GM23338 (cell line): ENCODE measurements around the gene TBPL2.

ENCODE experiments used
- CREB1 ChIP-seq: fragments of 250-450 bp; sonication (Bioruptor Pico); IDR thresholded peaks from 2 replicates; pipeline ENCODE4 v1.5.0; 2020; ENCODE audit warnings: low read depth, mild to moderate bottlenecking, moderate library complexity
- EZH2 ChIP-seq: fragments of 200-600 bp; sonication (generic); IDR thresholded peaks from one replicate; pipeline ENCODE4 v1.8.0; 2017; ENCODE audit warnings: antibody characterized with exemption, mild to moderate bottlenecking, low read depth; ENCODE audit not compliant: unreplicated experiment
- EZH2phosphoT487 ChIP-seq: fragments of 200-600 bp; sonication (generic); IDR thresholded peaks from one replicate; pipeline ENCODE4 v1.8.1; 2018; ENCODE audit warnings: antibody characterized with exemption; ENCODE audit not compliant: unreplicated experiment
- JUNB ChIP-seq: IDR thresholded peaks from one replicate; pipeline ENCODE4 v1.6.1; 2016; ENCODE audit warnings: antibody characterized with exemption; ENCODE audit not compliant: unreplicated experiment
- POLR2AphosphoS5 ChIP-seq: IDR thresholded peaks from 2 replicates; pipeline ENCODE4 v1.6.1; 2016; ENCODE audit warnings: antibody characterized with exemption, low read depth
- STAT1 ChIP-seq: IDR thresholded peaks from one replicate; pipeline ENCODE4 v1.6.1; 2016; ENCODE audit warnings: antibody characterized with exemption; ENCODE audit not compliant: unreplicated experiment
- TF ChIP-seq, protein P1 (sequence below), 2 experiments: fragments of 200-600 bp in 1 of 2; sonication (generic) in 1 of 2; conservative IDR thresholded peaks; 2 replicates each; pipeline versions ENCODE4 v1.5.1 to v1.6.1; 2016 to 2017; ENCODE audit warnings: antibody characterized with exemption in 2 of 2, low read depth in 2 of 2, mild to moderate bottlenecking in 2 of 2, moderate library complexity in 1 of 2
- TF ChIP-seq, protein P2 (sequence below): IDR thresholded peaks from one replicate; pipeline ENCODE4 v1.6.1; 2018; ENCODE audit warnings: antibody characterized with exemption; ENCODE audit not compliant: unreplicated experiment
- TF ChIP-seq, protein P3 (sequence below): fragments of 250-450 bp; sonication (Bioruptor Pico); IDR thresholded peaks from 2 replicates; pipeline ENCODE4 v1.5.0; 2020; ENCODE audit warnings: mild to moderate bottlenecking, moderate library complexity

DNA sequence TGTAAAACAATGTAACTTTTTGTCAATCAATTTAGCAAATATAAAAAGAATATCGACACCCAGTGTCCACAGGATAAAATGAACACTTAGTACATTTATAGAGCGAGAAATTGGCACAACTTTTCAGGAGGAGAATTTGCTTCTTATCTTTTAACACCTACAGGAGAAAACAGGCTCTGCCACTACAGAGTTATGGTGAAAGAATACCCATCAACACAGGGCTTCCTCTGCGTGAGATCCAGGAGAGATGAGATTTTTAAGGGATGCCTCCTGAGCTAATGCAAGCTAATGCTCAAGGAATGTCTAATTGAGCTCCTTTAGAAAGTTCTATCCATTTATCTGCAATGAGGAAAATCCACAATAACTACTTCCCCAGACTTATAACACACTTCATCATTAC lies 7.8 kb downstream of the TBPL2 start:
- TF ChIP-seq, protein P1, sequence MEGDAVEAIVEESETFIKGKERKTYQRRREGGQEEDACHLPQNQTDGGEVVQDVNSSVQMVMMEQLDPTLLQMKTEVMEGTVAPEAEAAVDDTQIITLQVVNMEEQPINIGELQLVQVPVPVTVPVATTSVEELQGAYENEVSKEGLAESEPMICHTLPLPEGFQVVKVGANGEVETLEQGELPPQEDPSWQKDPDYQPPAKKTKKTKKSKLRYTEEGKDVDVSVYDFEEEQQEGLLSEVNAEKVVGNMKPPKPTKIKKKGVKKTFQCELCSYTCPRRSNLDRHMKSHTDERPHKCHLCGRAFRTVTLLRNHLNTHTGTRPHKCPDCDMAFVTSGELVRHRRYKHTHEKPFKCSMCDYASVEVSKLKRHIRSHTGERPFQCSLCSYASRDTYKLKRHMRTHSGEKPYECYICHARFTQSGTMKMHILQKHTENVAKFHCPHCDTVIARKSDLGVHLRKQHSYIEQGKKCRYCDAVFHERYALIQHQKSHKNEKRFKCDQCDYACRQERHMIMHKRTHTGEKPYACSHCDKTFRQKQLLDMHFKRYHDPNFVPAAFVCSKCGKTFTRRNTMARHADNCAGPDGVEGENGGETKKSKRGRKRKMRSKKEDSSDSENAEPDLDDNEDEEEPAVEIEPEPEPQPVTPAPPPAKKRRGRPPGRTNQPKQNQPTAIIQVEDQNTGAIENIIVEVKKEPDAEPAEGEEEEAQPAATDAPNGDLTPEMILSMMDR (conservative IDR thresholded peaks at IDR 0.05; ENCODE audit: low read depth in 2 of 2) = no peak
- TF ChIP-seq, protein P2, sequence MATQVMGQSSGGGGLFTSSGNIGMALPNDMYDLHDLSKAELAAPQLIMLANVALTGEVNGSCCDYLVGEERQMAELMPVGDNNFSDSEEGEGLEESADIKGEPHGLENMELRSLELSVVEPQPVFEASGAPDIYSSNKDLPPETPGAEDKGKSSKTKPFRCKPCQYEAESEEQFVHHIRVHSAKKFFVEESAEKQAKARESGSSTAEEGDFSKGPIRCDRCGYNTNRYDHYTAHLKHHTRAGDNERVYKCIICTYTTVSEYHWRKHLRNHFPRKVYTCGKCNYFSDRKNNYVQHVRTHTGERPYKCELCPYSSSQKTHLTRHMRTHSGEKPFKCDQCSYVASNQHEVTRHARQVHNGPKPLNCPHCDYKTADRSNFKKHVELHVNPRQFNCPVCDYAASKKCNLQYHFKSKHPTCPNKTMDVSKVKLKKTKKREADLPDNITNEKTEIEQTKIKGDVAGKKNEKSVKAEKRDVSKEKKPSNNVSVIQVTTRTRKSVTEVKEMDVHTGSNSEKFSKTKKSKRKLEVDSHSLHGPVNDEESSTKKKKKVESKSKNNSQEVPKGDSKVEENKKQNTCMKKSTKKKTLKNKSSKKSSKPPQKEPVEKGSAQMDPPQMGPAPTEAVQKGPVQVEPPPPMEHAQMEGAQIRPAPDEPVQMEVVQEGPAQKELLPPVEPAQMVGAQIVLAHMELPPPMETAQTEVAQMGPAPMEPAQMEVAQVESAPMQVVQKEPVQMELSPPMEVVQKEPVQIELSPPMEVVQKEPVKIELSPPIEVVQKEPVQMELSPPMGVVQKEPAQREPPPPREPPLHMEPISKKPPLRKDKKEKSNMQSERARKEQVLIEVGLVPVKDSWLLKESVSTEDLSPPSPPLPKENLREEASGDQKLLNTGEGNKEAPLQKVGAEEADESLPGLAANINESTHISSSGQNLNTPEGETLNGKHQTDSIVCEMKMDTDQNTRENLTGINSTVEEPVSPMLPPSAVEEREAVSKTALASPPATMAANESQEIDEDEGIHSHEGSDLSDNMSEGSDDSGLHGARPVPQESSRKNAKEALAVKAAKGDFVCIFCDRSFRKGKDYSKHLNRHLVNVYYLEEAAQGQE = no peak
- TF ChIP-seq POLR2AphosphoS5 (no peak), CREB1 (CRISPR knock-in tag) (no peak), EZH2phosphoT487 (no peak), JUNB (no peak), EZH2 (no peak), STAT1 (no peak)
- TF ChIP-seq, protein P3, sequence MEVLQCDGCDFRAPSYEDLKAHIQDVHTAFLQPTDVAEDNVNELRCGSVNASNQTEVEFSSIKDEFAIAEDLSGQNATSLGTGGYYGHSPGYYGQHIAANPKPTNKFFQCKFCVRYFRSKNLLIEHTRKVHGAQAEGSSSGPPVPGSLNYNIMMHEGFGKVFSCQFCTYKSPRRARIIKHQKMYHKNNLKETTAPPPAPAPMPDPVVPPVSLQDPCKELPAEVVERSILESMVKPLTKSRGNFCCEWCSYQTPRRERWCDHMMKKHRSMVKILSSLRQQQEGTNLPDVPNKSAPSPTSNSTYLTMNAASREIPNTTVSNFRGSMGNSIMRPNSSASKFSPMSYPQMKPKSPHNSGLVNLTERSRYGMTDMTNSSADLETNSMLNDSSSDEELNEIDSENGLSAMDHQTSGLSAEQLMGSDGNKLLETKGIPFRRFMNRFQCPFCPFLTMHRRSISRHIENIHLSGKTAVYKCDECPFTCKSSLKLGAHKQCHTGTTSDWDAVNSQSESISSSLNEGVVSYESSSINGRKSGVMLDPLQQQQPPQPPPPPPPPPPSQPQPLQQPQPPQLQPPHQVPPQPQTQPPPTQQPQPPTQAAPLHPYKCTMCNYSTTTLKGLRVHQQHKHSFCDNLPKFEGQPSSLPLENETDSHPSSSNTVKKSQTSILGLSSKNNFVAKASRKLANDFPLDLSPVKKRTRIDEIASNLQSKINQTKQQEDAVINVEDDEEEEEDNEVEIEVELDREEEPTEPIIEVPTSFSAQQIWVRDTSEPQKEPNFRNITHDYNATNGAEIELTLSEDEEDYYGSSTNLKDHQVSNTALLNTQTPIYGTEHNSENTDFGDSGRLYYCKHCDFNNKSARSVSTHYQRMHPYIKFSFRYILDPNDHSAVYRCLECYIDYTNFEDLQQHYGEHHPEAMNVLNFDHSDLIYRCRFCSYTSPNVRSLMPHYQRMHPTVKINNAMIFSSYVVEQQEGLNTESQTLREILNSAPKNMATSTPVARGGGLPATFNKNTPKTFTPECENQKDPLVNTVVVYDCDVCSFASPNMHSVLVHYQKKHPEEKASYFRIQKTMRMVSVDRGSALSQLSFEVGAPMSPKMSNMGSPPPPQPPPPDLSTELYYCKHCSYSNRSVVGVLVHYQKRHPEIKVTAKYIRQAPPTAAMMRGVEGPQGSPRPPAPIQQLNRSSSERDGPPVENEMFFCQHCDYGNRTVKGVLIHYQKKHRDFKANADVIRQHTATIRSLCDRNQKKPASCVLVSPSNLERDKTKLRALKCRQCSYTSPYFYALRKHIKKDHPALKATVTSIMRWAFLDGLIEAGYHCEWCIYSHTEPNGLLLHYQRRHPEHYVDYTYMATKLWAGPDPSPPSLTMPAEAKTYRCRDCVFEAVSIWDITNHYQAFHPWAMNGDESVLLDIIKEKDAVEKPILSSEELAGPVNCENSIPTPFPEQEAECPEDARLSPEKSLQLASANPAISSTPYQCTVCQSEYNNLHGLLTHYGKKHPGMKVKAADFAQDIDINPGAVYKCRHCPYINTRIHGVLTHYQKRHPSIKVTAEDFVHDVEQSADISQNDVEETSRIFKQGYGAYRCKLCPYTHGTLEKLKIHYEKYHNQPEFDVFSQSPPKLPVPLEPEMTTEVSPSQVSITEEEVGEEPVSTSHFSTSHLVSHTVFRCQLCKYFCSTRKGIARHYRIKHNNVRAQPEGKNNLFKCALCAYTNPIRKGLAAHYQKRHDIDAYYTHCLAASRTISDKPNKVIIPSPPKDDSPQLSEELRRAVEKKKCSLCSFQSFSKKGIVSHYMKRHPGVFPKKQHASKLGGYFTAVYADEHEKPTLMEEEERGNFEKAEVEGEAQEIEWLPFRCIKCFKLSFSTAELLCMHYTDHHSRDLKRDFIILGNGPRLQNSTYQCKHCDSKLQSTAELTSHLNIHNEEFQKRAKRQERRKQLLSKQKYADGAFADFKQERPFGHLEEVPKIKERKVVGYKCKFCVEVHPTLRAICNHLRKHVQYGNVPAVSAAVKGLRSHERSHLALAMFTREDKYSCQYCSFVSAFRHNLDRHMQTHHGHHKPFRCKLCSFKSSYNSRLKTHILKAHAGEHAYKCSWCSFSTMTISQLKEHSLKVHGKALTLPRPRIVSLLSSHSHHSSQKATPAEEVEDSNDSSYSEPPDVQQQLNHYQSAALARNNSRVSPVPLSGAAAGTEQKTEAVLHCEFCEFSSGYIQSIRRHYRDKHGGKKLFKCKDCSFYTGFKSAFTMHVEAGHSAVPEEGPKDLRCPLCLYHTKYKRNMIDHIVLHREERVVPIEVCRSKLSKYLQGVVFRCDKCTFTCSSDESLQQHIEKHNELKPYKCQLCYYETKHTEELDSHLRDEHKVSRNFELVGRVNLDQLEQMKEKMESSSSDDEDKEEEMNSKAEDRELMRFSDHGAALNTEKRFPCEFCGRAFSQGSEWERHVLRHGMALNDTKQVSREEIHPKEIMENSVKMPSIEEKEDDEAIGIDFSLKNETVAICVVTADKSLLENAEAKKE = no peak
